Transverse colon (tissue), 3 donors: Measurements from ENCODE around the gene TUBA1B.
"Not testable (repeated sequence)": the region's sequence is repeated elsewhere in the genome, so short reads cannot be mapped to it uniquely, and the experiment has no call there.

Experiments used
- POLR2A ChIP-seq: fragments of 450-650 bp; IDR thresholded peaks from one replicate; pipeline ENCODE4 v1.6.1; 2016; ENCODE audit warnings: antibody characterized with exemption, mild to moderate bottlenecking, moderate library complexity
- TF ChIP-seq, protein P1 (sequence below), 5 experiments: fragments of 200-600 bp in 3 of 5; fragments of 450-650 bp in 2 of 5; sonication (generic) in 3 of 5; IDR thresholded peaks; 1 replicate in 2 of 5; 2 replicates in 3 of 5; pipeline ENCODE4 v1.5.1; 2016 to 2017; ENCODE audit warnings: antibody characterized with exemption in 5 of 5, inconsistent platforms in 3 of 5, mild to moderate bottlenecking in 2 of 5, moderate library complexity in 1 of 5

DNA sequence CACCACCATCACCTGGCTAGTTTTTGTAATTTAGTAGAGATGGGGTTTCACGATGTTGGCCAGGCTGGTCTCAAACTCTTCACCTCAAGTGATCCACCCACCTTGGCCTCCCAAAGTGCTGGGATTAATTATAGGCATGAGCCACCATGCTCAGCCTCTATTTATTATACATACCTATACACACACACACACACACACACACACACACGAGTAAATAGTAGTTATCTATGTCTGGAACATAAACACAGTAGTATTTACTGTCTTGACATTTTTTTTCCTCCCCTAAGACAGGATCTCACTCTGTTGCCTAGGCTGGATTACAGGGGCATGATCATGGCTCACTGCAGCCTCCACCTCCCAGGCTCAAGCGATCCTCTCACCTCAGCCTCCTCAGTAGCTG lies 5.8 kb upstream of the TUBA1B start:
- TF ChIP-seq, protein P1, sequence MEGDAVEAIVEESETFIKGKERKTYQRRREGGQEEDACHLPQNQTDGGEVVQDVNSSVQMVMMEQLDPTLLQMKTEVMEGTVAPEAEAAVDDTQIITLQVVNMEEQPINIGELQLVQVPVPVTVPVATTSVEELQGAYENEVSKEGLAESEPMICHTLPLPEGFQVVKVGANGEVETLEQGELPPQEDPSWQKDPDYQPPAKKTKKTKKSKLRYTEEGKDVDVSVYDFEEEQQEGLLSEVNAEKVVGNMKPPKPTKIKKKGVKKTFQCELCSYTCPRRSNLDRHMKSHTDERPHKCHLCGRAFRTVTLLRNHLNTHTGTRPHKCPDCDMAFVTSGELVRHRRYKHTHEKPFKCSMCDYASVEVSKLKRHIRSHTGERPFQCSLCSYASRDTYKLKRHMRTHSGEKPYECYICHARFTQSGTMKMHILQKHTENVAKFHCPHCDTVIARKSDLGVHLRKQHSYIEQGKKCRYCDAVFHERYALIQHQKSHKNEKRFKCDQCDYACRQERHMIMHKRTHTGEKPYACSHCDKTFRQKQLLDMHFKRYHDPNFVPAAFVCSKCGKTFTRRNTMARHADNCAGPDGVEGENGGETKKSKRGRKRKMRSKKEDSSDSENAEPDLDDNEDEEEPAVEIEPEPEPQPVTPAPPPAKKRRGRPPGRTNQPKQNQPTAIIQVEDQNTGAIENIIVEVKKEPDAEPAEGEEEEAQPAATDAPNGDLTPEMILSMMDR (IDR thresholded peaks at IDR 0.05), result not testable (repeated sequence)
- TF ChIP-seq POLR2A, result not testable (repeated sequence)
